Tibial nerve (tissue), 4 donors: ENCODE results near the gene IFITM10.

ENCODE experiments used
- EP300 ChIP-seq, 2 donors: sonication (generic); formaldehyde crosslinking; IDR thresholded peaks; one replicate each; pipeline ENCODE4 v1.6.1; 2017; ENCODE audit warnings: antibody characterized with exemption in 2 of 2, mild to moderate bottlenecking in 1 of 2
- TF ChIP-seq, protein P1 (sequence below), 5 experiments: fragments of 200-600 bp in 3 of 5; fragments of 450-650 bp in 2 of 5; sonication (generic) in 3 of 5; IDR thresholded peaks; one replicate each; pipeline ENCODE4 v1.5.1; 2016 to 2019; ENCODE audit warnings: antibody characterized with exemption in 5 of 5, mild to moderate bottlenecking in 3 of 5, moderate library complexity in 2 of 5

DNA sequence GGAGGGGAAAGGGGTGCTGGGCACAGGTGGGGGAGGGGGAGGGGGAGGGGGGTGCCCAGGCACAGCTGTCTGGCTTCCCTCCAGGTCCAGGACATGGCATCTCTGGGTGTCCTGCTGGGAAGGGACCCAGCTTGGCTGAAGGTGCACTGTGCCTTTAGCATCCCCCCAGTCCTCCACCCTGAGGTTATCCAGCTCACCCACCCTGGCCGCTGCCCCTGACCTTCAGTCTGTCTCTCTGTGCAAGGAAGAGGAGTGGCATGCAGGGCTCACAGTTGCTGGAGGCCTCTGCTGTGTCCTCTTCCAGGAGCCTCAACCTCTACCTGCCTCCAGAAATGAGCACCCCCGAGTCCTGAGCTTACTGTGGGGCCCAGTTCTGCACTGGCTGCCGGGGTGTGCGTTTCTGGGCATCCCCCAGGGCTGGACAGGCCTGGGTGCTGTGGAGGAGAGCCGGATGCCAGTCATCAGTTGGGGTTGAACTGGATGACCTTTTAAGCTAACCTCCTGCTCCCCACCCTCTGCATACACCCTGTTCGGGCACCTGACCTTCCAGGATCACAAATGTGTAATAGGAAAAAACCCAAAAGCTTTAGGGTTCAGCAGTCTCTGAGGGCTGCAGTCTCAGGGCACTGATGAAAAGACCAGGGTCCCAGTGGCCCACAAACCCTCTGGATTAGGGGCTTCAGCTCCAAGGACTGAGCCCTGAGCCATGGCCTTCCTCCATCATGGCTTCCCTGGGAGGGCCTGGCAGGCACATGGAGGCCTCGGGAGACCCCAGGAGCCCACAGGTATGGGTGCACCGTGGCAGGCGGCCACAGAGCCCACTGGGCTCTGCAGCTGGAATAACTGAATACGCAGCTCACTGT lies 23.0 kb upstream of the IFITM10 start:
- TF ChIP-seq, protein P1, sequence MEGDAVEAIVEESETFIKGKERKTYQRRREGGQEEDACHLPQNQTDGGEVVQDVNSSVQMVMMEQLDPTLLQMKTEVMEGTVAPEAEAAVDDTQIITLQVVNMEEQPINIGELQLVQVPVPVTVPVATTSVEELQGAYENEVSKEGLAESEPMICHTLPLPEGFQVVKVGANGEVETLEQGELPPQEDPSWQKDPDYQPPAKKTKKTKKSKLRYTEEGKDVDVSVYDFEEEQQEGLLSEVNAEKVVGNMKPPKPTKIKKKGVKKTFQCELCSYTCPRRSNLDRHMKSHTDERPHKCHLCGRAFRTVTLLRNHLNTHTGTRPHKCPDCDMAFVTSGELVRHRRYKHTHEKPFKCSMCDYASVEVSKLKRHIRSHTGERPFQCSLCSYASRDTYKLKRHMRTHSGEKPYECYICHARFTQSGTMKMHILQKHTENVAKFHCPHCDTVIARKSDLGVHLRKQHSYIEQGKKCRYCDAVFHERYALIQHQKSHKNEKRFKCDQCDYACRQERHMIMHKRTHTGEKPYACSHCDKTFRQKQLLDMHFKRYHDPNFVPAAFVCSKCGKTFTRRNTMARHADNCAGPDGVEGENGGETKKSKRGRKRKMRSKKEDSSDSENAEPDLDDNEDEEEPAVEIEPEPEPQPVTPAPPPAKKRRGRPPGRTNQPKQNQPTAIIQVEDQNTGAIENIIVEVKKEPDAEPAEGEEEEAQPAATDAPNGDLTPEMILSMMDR (IDR thresholded peaks at IDR 0.05): no peak
- TF ChIP-seq EP300 (IDR thresholded peaks at IDR 0.05): no peak
